Lung microvascular endothelial cell (primary cell): ENCODE data around the gene GNA12. TPM values are rescaled to one million over a fixed set of nuclear protein-coding genes. Genes with fewer than 3 reads are reported as not detected.
"Not testable (repeated sequence)": the region's sequence is repeated elsewhere in the genome, so short reads cannot be mapped to it uniquely, and the experiment has no call there.

Experiments
- DNase-seq, 2 donors: peaks; one replicate each; pipeline versions ENCODE4 v3.0.0 to v3.0.0-alpha.2; 2010; ENCODE audit warnings: low read depth in 2 of 2
- total RNA-seq: library from RNA; depleted of rRNA; stranded (reverse); fragments of >200 nt; gene quantifications from 2 replicates; pipeline ENCODE4 v1.2.1, GENCODE V29; 2014

The GNA12 gene
- total RNA-seq, 1 donor from 2014 or later: 27.2 TPM

GRCh38 chr7:2864999-2865670 lies 21.0 kb upstream of the GNA12 start:
- DNase-seq: peak; percentile 70 to 78

GRCh38 chr7:2864204-2864985 lies 20.3 kb upstream of the GNA12 start:
- no peak for DNase-seq

- DNase-seq: peak; percentile 92 to 95
Measured at GRCh38 chr7:2863461-2864066, 19.5 kb upstream of the GNA12 start.

DNA sequence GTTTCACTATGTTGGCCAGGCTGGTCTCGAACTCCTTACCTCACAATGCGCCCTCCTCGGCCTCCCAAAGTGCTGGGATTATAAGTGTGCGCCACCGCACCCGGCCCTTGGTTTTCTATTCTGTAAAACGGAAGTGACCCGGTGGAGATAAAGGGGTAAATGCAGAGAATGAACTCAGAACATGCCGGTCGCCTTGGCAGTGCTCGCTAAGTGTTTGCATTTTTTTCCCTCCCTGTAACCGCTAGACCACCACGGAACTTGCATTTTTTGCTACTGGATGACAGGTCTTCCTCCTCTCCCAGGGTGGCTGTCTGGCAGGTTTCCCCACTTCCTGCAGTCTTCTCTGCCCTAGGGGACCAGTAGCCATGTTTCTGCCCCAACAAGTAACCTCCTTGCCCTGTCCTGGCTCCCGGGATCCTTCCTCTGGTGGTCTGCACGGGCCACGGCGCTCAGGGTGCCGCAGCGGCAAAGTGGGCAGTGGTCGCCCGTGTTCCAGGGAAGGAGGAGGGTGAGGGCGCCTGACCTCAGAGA lies 18.8 kb upstream of the GNA12 start:
- no peak for DNase-seq

DNA sequence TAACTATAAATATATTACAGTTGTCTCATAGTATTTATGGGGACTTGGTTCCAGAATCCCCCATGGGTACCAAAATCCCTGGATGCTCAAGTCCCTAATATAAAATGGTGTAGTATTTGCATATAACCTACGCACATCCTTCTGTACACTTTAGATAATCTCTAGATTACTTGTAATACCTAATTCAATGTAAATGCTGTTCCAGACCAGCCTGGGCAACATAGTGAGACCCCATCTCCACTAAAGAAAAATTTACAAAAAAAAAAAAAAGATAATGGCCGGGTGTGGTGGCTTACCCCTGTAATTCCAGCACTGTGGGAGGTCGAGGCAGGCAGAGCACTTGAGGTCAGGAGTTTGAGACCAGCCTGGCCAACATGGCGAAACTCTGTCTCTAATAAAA lies 17.4 kb upstream of the GNA12 start:
- DNase-seq: no peak

GRCh38 chr7:2860627-2861133 lies 16.6 kb upstream of the GNA12 start:
- DNase-seq: no peak

DNA sequence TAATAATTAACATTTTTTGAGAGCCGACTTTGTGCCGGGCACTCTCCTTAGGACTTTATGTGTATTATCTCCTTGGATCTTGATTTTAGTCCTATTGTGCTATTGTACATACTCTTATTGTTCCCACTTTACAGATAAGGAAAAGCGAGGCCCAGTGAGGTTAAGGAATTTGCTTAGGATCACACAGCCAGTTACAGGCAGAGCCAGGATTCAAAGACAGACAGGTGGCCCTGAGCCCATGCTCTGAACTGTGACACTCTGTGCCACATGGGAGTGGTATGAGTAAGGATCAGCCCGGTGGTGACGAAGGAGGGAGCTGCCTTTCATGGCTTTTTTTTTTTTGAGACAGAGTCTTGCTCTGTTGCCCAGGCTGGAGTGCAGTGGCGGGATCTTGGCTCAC lies 15.8 kb upstream of the GNA12 start:
- no peak for DNase-seq

GRCh38 chr7:2858621-2859020 lies 14.5 kb upstream of the GNA12 start:
- DNase-seq: no peak

GRCh38 chr7:2856388-2857169 lies 12.5 kb upstream of the GNA12 start:
- peak; percentile 46 to 64 for DNase-seq

GRCh38 chr7:2855386-2855785 lies 11.3 kb upstream of the GNA12 start:
- no peak for DNase-seq

DNA sequence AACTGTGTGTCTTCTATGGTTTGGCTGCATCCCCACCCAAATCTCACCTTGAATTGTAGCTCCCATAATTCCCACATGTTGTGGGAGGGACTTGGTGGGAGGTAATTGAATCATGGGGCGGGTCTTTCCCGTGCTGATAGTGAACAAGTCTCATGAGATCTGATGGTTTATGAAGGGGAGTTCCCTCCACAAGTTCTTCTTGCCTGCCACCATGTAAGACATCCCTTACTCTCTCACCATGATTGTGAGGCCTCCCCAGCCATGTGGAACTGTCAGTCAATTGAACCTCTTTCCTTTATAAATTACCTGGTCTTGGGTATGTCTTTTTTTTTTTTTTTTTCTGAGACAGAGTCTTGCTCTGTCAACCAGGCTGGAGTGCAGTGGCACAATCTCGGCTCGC lies 9.4 kb upstream of the GNA12 start:
- not testable (repeated sequence) for DNase-seq

DNA sequence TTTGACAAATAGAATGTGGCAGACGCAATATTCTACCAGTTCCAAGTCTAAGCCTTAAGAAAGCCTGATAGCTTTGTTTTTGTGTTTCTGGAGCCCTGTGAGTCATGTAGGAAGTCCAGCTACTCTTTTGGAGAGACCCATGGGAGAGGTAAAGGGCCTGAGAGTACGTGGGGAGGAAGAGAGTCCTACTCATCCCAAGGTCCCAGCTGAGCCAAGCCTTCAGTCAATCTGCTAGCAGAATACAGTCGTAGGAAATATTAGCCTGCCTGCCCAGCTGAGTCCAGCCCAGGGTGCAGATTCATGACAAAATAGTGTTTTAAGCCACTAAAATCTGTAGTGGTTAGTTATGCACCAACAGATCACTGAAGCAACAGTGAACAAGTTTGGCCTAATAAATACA lies 9.0 kb upstream of the GNA12 start:
- peak in 1 of 2 donors; percentile 38 for DNase-seq

DNA sequence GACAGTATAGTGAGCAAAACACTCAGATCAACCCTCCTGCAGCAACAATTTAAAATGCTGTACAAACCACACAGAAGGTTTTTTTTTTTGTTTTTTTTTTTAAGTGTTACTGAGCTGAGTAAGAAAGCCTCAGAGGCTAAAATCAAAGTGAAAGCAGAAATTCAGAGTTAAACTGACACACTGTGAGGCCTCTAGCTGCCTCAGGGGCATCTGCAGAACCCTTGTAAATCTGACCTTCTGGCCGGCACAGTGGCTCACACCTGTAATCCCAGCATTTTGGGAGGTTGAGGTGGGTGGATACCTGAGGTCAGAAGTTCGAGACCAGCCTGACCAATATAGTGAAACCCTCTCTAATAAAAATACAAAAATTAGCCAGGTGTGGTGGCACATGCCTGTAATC lies 7.4 kb upstream of the GNA12 start:
- no peak for DNase-seq

DNA sequence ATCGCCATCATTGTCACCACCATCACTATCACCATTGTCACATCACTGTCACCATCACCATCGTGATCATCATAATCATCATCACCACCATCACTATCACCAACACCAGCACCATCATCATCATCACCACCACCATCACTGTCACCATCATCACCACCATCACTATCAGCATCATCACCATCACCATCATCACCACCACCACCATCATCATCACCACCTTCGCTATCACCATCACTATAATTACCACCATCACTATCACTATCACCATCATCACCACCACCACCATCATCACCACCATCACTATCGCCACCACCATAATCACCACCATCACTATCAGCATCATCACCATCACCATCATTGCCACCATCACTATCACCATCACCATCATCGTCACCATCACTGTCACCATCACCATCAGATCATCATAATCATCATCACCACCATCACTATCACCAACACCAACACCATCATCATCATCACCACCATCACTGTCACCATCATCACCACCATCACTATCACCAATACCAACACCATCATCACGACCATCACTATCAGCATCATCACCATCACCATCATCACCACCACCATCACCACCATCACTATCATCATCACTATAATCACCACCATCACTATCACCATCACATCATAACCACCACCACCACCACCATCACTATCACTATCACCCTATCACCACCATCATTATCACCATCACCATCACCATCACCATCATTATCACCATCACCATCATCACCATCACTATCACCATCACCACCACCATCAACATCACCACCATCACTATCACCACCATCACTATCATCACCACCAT lies 6.0 kb upstream of the GNA12 start:
- no peak for DNase-seq

DNA sequence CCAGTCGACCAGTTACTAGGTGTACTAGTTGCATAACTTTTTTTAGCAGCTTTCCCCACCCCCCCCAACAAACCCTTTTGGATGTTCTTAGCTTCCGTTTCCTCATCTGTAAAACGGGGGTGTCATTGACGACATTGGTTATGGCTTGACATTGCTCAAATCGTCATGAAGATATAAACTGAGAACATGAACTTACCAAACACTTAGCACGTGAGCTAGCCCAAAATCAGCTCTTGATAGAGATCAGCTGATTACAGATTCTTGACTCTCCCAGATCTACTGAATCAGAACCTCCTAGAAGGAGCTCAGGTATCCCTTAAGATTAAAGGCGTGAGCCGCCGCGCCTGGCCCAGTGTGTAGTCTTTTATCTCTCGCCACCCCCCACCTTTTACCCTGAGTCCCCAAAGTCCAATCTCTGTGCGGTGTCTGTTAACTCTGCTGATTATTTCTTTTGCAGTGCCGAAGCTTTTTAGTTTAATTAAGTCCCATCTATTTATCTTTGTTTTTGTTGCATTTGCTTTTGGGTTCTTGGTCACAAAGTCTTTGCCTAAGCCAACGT lies 1.0 kb upstream of the GNA12 start:
- DNase-seq: no peak

- peak; percentile 59 to 61 for DNase-seq
Measured at GRCh38 chr7:2843711-2844152, 376 bp downstream of the GNA12 start.

GRCh38 chr7:2843191-2843685 lies 870 bp downstream of the GNA12 start:
- DNase-seq: peak in 1 of 2 donors; percentile 31

DNA sequence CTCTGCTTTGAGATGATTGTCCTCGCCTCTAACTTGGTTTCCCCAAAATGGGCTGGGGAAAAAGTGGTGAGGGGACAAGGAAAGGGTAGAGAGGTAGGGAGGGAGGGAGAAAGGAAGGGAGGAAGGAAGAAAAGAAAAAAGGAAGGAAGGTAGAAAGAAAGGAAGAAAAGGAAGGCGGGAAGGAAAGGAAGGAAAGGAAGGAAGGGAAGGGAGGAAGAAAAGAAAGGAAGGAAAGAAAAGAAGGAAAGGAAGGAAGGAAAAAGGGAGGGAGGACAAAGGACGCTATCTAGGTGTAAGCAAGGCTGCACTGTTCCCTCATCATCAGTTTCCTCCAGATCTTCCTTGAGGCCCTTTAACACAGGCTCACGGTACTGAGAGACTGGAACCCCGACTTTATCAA lies 2.2 kb downstream of the GNA12 start:
- DNase-seq: no peak

- no peak for DNase-seq
Measured at GRCh38 chr7:2840458-2840857, 3.6 kb downstream of the GNA12 start.
